ENCODE measurements around the gene INTS13.

DNA sequence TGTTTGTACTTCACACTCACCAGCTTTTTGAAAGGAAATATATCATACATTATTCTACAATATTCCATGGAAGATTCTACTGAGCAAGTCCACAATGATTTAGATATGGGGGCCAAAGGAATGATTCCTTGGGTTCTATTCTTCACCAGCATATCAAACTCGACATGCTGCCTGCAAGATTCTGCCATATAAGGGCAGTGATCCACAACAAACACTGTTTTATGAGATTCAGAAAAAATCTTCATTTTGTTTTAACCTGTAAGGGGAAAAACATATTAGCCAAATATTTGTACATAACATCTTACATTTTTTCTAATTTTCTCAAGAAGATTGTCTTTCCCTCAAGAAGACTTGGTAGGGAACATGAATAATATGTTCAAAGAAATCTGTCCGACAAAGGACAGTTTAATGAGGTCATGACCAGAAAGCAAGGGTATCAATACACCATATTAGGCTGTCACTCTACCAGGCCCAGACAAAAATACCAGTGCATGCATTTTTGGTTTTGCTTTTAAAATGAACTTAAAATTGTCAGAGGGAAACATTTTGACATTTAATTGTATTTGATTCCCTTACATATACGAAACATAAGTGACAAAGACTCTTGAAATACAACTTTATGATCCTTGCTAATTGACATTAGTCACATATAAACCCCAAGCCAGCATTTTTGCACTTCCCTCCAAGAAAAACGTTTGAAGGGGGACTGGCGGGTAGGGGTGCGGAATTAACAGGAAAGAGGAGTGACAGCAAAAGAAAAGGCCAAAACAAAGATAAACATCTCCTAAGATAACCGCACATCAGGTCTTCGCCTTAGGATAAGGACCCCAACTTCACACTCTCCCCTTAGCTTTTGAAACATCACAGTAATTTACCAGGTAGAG lies 980 bp downstream of the INTS13 start:
- no peak for TF ChIP-seq ZNF253 (CRISPR knock-in tag; IDR thresholded peaks at IDR 0.05; ENCODE audit: borderline replicate concordance)
- TF ChIP-seq ZNF3 (CRISPR knock-in tag; IDR thresholded peaks at IDR 0.05) = no peak
- no peak for TF ChIP-seq CREB1 (IDR thresholded peaks at IDR 0.05)
- TF ChIP-seq CREB1 (CRISPR knock-in tag; IDR thresholded peaks at IDR 0.05) = no peak
- TF ChIP-seq, protein P1, sequence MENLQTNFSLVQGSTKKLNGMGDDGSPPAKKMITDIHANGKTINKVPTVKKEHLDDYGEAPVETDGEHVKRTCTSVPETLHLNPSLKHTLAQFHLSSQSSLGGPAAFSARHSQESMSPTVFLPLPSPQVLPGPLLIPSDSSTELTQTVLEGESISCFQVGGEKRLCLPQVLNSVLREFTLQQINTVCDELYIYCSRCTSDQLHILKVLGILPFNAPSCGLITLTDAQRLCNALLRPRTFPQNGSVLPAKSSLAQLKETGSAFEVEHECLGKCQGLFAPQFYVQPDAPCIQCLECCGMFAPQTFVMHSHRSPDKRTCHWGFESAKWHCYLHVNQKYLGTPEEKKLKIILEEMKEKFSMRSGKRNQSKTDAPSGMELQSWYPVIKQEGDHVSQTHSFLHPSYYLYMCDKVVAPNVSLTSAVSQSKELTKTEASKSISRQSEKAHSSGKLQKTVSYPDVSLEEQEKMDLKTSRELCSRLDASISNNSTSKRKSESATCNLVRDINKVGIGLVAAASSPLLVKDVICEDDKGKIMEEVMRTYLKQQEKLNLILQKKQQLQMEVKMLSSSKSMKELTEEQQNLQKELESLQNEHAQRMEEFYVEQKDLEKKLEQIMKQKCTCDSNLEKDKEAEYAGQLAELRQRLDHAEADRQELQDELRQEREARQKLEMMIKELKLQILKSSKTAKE (CRISPR knock-in tag; IDR thresholded peaks at IDR 0.05; ENCODE audit: borderline replicate concordance) = no peak
- no peak for TF ChIP-seq ZNF143 (CRISPR knock-in tag; IDR thresholded peaks at IDR 0.05)
- no peak for TF ChIP-seq FOSL1 (CRISPR knock-in tag; IDR thresholded peaks at IDR 0.05; ENCODE audit: borderline replicate concordance)

Data from HepG2 (cell line).